HG03575 (cell line): Measurements from ENCODE around the gene SLC15A1.
"Not testable (repeated sequence)": the region's sequence is repeated elsewhere in the genome, so short reads cannot be mapped to it uniquely, and the experiment has no call there.

ENCODE experiments used
- ATAC-seq: cut with Tn5 transposase; IDR thresholded peaks from one replicate; pipeline ENCODE4 v1.9.1; 2021; ENCODE audit not compliant: unreplicated experiment, insufficient number of reproducible peaks, low FRiP score; ENCODE audit errors: extremely low read depth

SLC15A1 gene

GRCh38 chr13:98648141-98648540 is 104.3 kb downstream of the SLC15A1 start:
- ATAC-seq: no peak

- no peak for ATAC-seq
These were observed 105.4 kb downstream of the SLC15A1 start for GRCh38 chr13:98647121-98647520.

- ATAC-seq: no peak
These were observed 109.0 kb downstream of the SLC15A1 start for GRCh38 chr13:98643479-98643878.

- ATAC-seq: no peak
These were observed 111.4 kb downstream of the SLC15A1 start for GRCh38 chr13:98641075-98641474.

- not testable (repeated sequence) for ATAC-seq
These were observed 112.7 kb downstream of the SLC15A1 start for GRCh38 chr13:98639785-98640184.

- not testable (repeated sequence) for ATAC-seq
These were observed 114.1 kb downstream of the SLC15A1 start for GRCh38 chr13:98638352-98638751.
